ENCODE data around the gene C1orf105. TPM values are rescaled to one million over a fixed set of nuclear protein-coding genes. Genes with fewer than 3 reads are reported as not detected.

Gene C1orf105
- total and polyA plus RNA-seq, 8 donors = 0.37 TPM; not detected in 7

DNA sequence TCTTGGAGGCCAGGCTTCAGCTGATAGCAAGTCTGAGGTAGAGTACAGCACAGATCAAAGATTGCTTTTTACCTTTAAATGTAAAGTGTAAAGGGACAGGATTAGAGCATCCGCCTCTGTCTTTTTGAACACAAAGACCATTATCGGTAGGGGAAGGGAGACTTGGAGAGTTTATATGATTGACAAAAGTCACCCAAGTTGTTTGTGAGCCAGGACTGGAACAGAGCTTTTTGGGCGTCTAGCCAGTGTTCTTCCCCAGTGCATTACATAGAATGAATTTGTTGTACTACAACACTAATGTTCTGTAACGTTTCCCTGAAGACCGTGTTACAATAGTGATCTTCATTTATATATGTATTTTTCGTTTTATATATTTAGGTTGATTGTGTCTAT lies 32.7 kb downstream of the C1orf105 start:
- H3K27me3 ChIP-seq = no peaks in the 10 kb centered on the region
- peaks cover 9 to 44% (median 26%) of the 10 kb centered on the region in 4 donors for H3K4me1 ChIP-seq
- 25 to 51% (median 44%) methylated on average over 6 of the region's 6 CpGs for WGBS, 5 donors
- intact Hi-C loops (cut with DNase I; ENCODE audit: low total_unique reads) = no loop called here
- no peak overlapping the region for H3K4me3 ChIP-seq
- no peaks in the 10 kb centered on the region for H3K36me3 ChIP-seq
- no peaks in the 10 kb centered on the region for H3K9me3 ChIP-seq
- no peak overlapping the region for H3K27ac ChIP-seq
- no peak for DNase-seq
- TF ChIP-seq, protein P1, sequence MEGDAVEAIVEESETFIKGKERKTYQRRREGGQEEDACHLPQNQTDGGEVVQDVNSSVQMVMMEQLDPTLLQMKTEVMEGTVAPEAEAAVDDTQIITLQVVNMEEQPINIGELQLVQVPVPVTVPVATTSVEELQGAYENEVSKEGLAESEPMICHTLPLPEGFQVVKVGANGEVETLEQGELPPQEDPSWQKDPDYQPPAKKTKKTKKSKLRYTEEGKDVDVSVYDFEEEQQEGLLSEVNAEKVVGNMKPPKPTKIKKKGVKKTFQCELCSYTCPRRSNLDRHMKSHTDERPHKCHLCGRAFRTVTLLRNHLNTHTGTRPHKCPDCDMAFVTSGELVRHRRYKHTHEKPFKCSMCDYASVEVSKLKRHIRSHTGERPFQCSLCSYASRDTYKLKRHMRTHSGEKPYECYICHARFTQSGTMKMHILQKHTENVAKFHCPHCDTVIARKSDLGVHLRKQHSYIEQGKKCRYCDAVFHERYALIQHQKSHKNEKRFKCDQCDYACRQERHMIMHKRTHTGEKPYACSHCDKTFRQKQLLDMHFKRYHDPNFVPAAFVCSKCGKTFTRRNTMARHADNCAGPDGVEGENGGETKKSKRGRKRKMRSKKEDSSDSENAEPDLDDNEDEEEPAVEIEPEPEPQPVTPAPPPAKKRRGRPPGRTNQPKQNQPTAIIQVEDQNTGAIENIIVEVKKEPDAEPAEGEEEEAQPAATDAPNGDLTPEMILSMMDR (IDR thresholded peaks at IDR 0.05) = no peak
- no peak for TF ChIP-seq POLR2AphosphoS5 (IDR thresholded peaks at IDR 0.05)
- no peak for TF ChIP-seq POLR2A (IDR thresholded peaks at IDR 0.05)
- TF ChIP-seq EP300 (IDR thresholded peaks at IDR 0.05) = no peak

DNA sequence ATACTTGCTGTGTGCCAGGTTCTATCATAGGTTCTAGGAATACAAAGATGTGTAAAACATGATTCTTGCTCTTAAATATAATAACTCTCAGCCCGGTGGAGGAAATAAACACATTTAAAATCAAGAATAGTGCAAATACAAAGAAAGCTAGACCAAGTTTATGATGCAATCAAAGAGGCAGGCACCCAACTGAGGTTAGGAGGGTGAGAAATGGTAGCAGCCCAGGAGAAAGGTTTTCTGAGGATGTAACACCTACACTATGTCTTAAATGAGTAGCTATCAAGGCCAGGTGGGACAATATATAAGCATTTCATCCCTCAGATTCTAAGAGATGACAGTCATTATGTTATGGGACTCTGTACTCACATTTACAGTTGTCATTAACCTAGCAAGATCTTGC lies 33.1 kb downstream of the C1orf105 start:
- TF ChIP-seq, protein P1 (IDR thresholded peaks at IDR 0.05) = no peak
- TF ChIP-seq EP300 (IDR thresholded peaks at IDR 0.05) = no peak
- TF ChIP-seq POLR2AphosphoS5 (IDR thresholded peaks at IDR 0.05) = no peak
- no peak for TF ChIP-seq POLR2A (IDR thresholded peaks at IDR 0.05)
- Histone ChIP-seq H3K27me3 (no peaks in the 10 kb centered on the region), H3K27ac (no peak overlapping the region), H3K4me3 (no peak overlapping the region), H3K9me3 (no peaks in the 10 kb centered on the region), H3K4me1 (peaks cover 9 to 44% (median 26%) of the 10 kb centered on the region in 4 donors), H3K36me3 (no peaks in the 10 kb centered on the region)
- no peak for DNase-seq
- intact Hi-C loops (cut with DNase I; ENCODE audit: low total_unique reads) = no loop called here
- 22 to 45% (median 33%) methylated on average over 1 of the region's 1 CpG for WGBS, 5 donors

DNA sequence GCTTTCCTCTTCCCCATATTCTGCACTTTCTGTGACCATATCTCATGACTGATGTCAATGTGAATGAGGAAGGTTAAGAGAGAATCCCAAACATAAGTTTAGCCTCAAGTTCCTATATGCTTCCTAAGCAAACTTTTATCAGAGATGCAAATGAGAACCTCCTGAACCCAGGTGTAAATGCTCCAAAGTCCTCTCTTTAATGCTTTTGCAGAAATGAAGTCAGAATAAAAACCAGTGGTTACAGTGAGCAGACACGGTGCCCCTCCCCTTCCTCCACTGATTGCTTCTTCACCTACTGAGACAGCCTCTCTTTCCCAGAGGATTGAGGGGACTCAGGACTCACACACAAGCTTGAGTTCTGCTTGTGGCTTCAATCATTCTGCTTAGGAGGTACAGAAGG lies 35.0 kb downstream of the C1orf105 start:
- WGBS, 5 donors = 76 to 95% (median 84%) methylated on average over 1 of the region's 1 CpG
- H3K9me3 ChIP-seq = no peaks in the 10 kb centered on the region
- intact Hi-C loops (cut with DNase I; ENCODE audit: low total_unique reads) = no loop called here
- no peaks in the 10 kb centered on the region for H3K27me3 ChIP-seq
- H3K27ac ChIP-seq = no peak overlapping the region
- no peak overlapping the region for H3K4me3 ChIP-seq
- H3K36me3 ChIP-seq = no peaks in the 10 kb centered on the region
- DNase-seq = no peak
- TF ChIP-seq, protein P1 (IDR thresholded peaks at IDR 0.05) = no peak
- TF ChIP-seq POLR2AphosphoS5 (IDR thresholded peaks at IDR 0.05) (no peak), POLR2A (IDR thresholded peaks at IDR 0.05) (no peak), EP300 (IDR thresholded peaks at IDR 0.05) (no peak)
- peaks cover 4 to 26% (median 18%) of the 10 kb centered on the region in 4 donors for H3K4me1 ChIP-seq

DNA sequence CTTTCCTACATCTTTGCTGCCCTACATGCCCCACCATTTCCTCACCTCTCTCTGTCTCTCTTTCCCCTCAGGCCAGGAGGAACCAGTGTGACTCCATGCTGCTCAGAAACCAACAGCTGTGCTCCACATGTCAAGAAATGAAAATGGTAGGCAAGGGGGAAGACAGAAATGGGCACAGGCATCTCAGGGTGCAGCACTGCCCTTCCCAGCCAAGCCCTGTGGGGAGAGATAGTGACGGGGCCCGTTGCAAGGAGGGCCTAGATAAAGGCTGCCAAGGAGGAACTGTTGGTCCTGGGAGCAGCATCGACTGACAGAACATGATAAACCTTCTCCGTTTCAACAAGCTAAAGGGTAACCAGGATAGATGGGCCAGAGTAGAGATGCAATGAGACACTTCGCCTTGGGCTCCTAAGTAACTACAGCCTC lies 35.9 kb downstream of the C1orf105 start:
- Histone ChIP-seq H3K36me3 (no peaks in the 10 kb centered on the region), H3K27ac (no peak overlapping the region), H3K27me3 (no peaks in the 10 kb centered on the region), H3K4me3 (no peak overlapping the region), H3K9me3 (no peaks in the 10 kb centered on the region), H3K4me1 (peaks cover 0 to 17% (median 11%) of the 10 kb centered on the region in 4 donors)
- TF ChIP-seq POLR2AphosphoS5 (IDR thresholded peaks at IDR 0.05) (no peak), EP300 (IDR thresholded peaks at IDR 0.05) (no peak), POLR2A (IDR thresholded peaks at IDR 0.05) (no peak)
- TF ChIP-seq, protein P1 (IDR thresholded peaks at IDR 0.05) = no peak
- intact Hi-C loops (cut with DNase I; ENCODE audit: low total_unique reads) = no loop called here
- no peak for DNase-seq
- WGBS, 5 donors = 85 to 91% (median 90%) methylated on average over 5 of the region's 5 CpGs
